Vagina (tissue), 2 donors: Measurements from ENCODE around the gene CARD18.

Experiments
- POLR2A ChIP-seq, 2 donors: fragments of 450-650 bp; IDR thresholded peaks; one replicate each; pipeline ENCODE4 v1.6.1; 2017; ENCODE audit warnings: antibody characterized with exemption in 2 of 2, mild to moderate bottlenecking in 2 of 2, moderate library complexity in 2 of 2
- POLR2AphosphoS5 ChIP-seq, 2 donors: sonication (generic); formaldehyde crosslinking; IDR thresholded peaks; one replicate each; pipeline ENCODE4 v1.9.0; 2017; ENCODE audit warnings: antibody characterized with exemption in 2 of 2, mild to moderate bottlenecking in 2 of 2, low read depth in 1 of 2; ENCODE audit not compliant: insufficient read depth in 1 of 2
- TF ChIP-seq, protein P1 (sequence below), 3 experiments: fragments of 450-650 bp in 2 of 3; fragments of 200-600 bp in 1 of 3; sonication (generic) in 1 of 3; IDR thresholded peaks; one replicate each; pipeline ENCODE4 v1.5.1; 2017 to 2019; ENCODE audit warnings: antibody characterized with exemption in 3 of 3, mild to moderate bottlenecking in 2 of 3, moderate library complexity in 2 of 3

DNA sequence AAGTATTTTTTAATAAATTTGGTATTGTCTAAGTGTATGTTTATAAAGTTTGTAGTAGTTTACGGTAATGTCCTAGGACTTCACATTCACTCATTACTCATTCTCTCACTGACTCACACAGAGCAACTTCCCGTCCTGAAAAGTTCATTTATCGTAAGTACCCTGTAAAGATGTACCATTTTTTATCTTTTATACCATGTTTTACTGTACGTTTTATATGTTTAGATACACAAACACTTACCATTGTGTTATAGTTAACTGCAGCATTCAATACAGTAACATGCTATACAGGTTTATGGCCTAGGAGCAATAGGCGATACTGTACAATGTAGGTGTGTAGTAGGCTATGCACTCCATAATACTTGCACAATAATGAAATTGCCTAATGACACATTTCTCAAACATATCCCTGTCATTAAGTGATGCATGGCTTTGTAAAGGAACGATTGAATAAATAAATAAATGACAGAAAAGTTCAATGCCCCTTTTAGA lies 12.5 kb upstream of the CARD18 start:
- TF ChIP-seq, protein P1, sequence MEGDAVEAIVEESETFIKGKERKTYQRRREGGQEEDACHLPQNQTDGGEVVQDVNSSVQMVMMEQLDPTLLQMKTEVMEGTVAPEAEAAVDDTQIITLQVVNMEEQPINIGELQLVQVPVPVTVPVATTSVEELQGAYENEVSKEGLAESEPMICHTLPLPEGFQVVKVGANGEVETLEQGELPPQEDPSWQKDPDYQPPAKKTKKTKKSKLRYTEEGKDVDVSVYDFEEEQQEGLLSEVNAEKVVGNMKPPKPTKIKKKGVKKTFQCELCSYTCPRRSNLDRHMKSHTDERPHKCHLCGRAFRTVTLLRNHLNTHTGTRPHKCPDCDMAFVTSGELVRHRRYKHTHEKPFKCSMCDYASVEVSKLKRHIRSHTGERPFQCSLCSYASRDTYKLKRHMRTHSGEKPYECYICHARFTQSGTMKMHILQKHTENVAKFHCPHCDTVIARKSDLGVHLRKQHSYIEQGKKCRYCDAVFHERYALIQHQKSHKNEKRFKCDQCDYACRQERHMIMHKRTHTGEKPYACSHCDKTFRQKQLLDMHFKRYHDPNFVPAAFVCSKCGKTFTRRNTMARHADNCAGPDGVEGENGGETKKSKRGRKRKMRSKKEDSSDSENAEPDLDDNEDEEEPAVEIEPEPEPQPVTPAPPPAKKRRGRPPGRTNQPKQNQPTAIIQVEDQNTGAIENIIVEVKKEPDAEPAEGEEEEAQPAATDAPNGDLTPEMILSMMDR (IDR thresholded peaks at IDR 0.05): no peak
- TF ChIP-seq POLR2A (IDR thresholded peaks at IDR 0.05): no peak
- TF ChIP-seq POLR2AphosphoS5 (IDR thresholded peaks at IDR 0.05; ENCODE audit: insufficient read depth in 1 of 2, low read depth in 1 of 2): no peak
